ENCODE results near the gene GSK3A.

DNA sequence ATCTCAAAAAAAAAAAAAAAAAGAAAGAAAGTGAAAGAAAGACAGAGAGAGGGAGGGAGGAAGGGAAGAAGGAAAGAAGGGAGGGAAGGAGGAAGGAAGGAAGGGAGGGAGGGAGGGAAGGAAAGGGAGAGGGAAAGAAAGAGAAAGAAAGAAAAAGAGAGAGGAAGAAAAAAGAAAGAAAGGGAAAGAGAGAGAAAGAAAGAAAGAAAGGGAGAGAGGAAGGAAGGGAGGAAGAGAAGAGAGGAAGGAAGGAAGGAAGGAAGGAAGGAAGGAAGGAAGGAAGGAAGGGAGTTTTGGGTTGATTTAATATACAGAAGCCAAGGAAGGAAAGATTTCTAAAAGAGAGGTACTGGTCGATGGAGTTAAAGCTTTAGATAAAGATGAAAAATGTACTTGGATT is 53.7 kb downstream of the GSK3A start:
- TF ChIP-seq, protein P1, sequence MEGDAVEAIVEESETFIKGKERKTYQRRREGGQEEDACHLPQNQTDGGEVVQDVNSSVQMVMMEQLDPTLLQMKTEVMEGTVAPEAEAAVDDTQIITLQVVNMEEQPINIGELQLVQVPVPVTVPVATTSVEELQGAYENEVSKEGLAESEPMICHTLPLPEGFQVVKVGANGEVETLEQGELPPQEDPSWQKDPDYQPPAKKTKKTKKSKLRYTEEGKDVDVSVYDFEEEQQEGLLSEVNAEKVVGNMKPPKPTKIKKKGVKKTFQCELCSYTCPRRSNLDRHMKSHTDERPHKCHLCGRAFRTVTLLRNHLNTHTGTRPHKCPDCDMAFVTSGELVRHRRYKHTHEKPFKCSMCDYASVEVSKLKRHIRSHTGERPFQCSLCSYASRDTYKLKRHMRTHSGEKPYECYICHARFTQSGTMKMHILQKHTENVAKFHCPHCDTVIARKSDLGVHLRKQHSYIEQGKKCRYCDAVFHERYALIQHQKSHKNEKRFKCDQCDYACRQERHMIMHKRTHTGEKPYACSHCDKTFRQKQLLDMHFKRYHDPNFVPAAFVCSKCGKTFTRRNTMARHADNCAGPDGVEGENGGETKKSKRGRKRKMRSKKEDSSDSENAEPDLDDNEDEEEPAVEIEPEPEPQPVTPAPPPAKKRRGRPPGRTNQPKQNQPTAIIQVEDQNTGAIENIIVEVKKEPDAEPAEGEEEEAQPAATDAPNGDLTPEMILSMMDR (tag by site-specific recombination; IDR thresholded peaks at IDR 0.05), result no peak
- TF ChIP-seq ZNF747 (tag by site-specific recombination; IDR thresholded peaks at IDR 0.05) (no peak), ZNF76 (tag by site-specific recombination; IDR thresholded peaks at IDR 0.05; ENCODE audit: borderline replicate concordance, low read depth) (no peak), GLIS1 (tag by site-specific recombination; IDR thresholded peaks at IDR 0.05) (no peak), ZNF610 (tag by site-specific recombination; IDR thresholded peaks at IDR 0.05; ENCODE audit: borderline replicate concordance) (no peak), ZBTB48 (tag by site-specific recombination; IDR thresholded peaks at IDR 0.05) (no peak), KLF1 (tag by site-specific recombination; IDR thresholded peaks at IDR 0.05) (no peak)
